ENCODE data around the gene COL4A3. TPM values are rescaled to one million over a fixed set of nuclear protein-coding genes. Genes with fewer than 3 reads are reported as not detected.
A peak's percentile ranks its signal among the peaks of the same experiment; 100 is the strongest.

Gene COL4A3
- total RNA-seq, 1 experiment from 2014 or later, result 0.15 TPM

DNA sequence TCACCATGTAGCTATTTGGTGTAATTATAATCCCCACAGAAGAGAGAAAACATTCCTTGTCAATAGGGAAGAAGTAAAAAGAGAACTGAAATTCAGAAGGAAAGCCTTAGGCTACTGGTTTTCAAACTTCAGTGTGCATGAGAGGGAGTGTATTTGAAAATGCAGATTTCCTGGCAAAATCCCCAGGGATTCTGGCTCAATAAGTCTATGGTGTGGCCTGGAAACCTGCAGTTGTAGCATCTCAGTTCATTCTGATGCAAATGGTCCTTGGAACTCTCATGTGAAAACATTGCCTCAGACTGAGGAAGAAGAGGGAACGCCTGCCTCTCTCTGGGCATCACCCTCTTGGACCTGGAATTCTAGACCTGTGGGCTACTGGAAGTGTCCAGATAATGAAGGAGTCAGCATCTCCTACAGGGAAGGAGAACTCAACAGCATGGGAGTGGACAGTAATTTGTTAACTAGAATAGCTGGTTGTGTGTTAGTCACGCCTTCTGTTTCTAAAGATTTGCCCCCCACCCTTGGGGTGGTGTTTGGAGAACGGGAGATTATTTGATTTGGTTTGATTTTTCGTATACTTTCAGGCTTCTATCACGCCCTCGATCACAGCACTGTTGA is 21.3 kb downstream of the COL4A3 start:
- no peak overlapping the region for H3K27ac ChIP-seq (ENCODE audit: insufficient read length, low read depth, low read length)
- Mint-ChIP-seq H3K9me3 (no peaks in the 10 kb centered on the region; a peak in 2 of 5 replicates), H3K36me3 (ENCODE audit: insufficient read depth in 1 of 3, low read depth in 3 of 3) (peaks cover 0 to 5% (median 0%) of the 10 kb centered on the region in 3 experiments; a peak in 2 of 7 replicates), H3K4me3 (no peak overlapping the region), H3K27ac (0 out of 7 replicates have a peak overlapping the region, but pooled peaks of 1 of the 3 experiments have one; percentile 35), H3K27me3 (ENCODE audit: low read depth) (peaks cover 3% of the 10 kb centered on the region; the same call in 1 of the 2 replicates), H3K4me1 (peaks cover 30 to 42% of the 10 kb centered on the region in 2 experiments)
- H3K23me2 ChIP-seq (ENCODE audit: insufficient read length, low read depth, low read length, poor library complexity, severe bottlenecking), result no peaks in the 10 kb centered on the region
- no peak overlapping the region for H3K4me2 ChIP-seq (ENCODE audit: insufficient read depth, insufficient read length, low read length)
- no peak overlapping the region for H4K91ac ChIP-seq (ENCODE audit: insufficient read length, low read depth, low read length)
- H2BK5ac ChIP-seq (ENCODE audit: insufficient read length, low read length), result no peak overlapping the region
- H4K20me1 ChIP-seq (ENCODE audit: control insufficient read depth, insufficient read depth, insufficient read length), result no peaks in the 10 kb centered on the region
- TF ChIP-seq, protein P1, sequence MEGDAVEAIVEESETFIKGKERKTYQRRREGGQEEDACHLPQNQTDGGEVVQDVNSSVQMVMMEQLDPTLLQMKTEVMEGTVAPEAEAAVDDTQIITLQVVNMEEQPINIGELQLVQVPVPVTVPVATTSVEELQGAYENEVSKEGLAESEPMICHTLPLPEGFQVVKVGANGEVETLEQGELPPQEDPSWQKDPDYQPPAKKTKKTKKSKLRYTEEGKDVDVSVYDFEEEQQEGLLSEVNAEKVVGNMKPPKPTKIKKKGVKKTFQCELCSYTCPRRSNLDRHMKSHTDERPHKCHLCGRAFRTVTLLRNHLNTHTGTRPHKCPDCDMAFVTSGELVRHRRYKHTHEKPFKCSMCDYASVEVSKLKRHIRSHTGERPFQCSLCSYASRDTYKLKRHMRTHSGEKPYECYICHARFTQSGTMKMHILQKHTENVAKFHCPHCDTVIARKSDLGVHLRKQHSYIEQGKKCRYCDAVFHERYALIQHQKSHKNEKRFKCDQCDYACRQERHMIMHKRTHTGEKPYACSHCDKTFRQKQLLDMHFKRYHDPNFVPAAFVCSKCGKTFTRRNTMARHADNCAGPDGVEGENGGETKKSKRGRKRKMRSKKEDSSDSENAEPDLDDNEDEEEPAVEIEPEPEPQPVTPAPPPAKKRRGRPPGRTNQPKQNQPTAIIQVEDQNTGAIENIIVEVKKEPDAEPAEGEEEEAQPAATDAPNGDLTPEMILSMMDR (conservative IDR thresholded peaks at IDR 0.05), result no peak
- no peak overlapping the region for H2BK12ac ChIP-seq (ENCODE audit: insufficient read length, low read depth, low read length)
- no peak overlapping the region for H2AK5ac ChIP-seq (ENCODE audit: insufficient read length, low read length)
- H3K56ac ChIP-seq (ENCODE audit: insufficient read length, low read depth, low read length), result no peak overlapping the region
- H4K8ac ChIP-seq (replicated peaks; ENCODE audit: insufficient read length, low read depth, low read length), result no peak overlapping the region
- H2BK20ac ChIP-seq (ENCODE audit: low read depth, low read length, poor library complexity, severe bottlenecking), result no peak overlapping the region
- no peak overlapping the region for H3K23ac ChIP-seq (ENCODE audit: insufficient read length, low read depth, low read length)
- no peaks in the 10 kb centered on the region for H3K27me3 ChIP-seq (ENCODE audit: insufficient read depth, low read length)
- H3K9me3 ChIP-seq (ENCODE audit: control insufficient read depth, low read depth, low read length), result no peaks in the 10 kb centered on the region
- no peak for DNase-seq
- no peak overlapping the region for H2BK120ac ChIP-seq (ENCODE audit: low read depth, low read length, poor library complexity, severe bottlenecking)
- H3T11ph ChIP-seq (ENCODE audit: low read length), result no peak overlapping the region
- no peaks in the 10 kb centered on the region for H3K79me1 ChIP-seq (ENCODE audit: insufficient read depth, low read depth, low read length, poor library complexity, severe bottlenecking)
- no peak overlapping the region for H2AFZ ChIP-seq (ENCODE audit: low read length)
- peaks cover 11% of the 10 kb centered on the region; the same call in 1 of the 2 replicates for H3K4me1 ChIP-seq (ENCODE audit: insufficient read depth, low read length)
- no CpG with 5 or more reads among the region's 6 CpGs for whole genome bisulfite sequencing (ENCODE audit: extremely low coverage, insufficient read length, low lambda C conversion rate)
- no peak overlapping the region for H2BK15ac ChIP-seq (ENCODE audit: low read depth, low read length)
- no peak overlapping the region for H4K5ac ChIP-seq (ENCODE audit: insufficient read length, low read depth, low read length)
- no peak overlapping the region for H3K14ac ChIP-seq (ENCODE audit: insufficient read depth, low read length)
- no peak overlapping the region for H3K4ac ChIP-seq (ENCODE audit: low read depth, low read length)
- H3K79me2 ChIP-seq (ENCODE audit: insufficient read depth, low read length), result no peaks in the 10 kb centered on the region
- no peak overlapping the region for H3K9ac ChIP-seq (ENCODE audit: extremely low read depth, insufficient read length, low read length)
- H3K18ac ChIP-seq (ENCODE audit: insufficient read length, low read depth, low read length), result no peak overlapping the region
